Gastroesophageal sphincter (tissue), 4 donors: ENCODE measurements around the gene ZBTB20. TPM values are rescaled to one million over a fixed set of nuclear protein-coding genes. Genes with fewer than 3 reads are reported as not detected.
A peak's percentile ranks its signal among the peaks of the same experiment; 100 is the strongest.

Experiments used
- ATAC-seq: fragments of 150-250 bp; one replicate; pipeline ENCODE4 v1.9.1; 2016; ENCODE audit warnings: mild to moderate bottlenecking, moderate library complexity
- H3K27ac ChIP-seq, 4 donors: fragments of 200-600 bp; sonication (generic) in 3 of 4; 1 replicate in 3 of 4; 2 replicates in 1 of 4; pipeline ENCODE4 v1.5.1; 2016 to 2019
- H3K27me3 ChIP-seq: fragments of 200-600 bp; sonication (generic); one replicate; pipeline ENCODE4 v1.5.1; 2019
- H3K36me3 ChIP-seq, 2 donors: fragments of 200-600 bp; sonication (generic); one replicate each; pipeline ENCODE4 v1.5.1; 2019; ENCODE audit warnings: control low read depth in 1 of 2
- H3K4me1 ChIP-seq, 3 donors: fragments of 200-600 bp; sonication (generic); 1 replicate in 2 of 3; 2 replicates in 1 of 3; pipeline ENCODE4 v1.5.1; 2016 to 2019; ENCODE audit warnings: control low read depth in 2 of 3
- H3K4me3 ChIP-seq, 2 donors: fragments of 200-600 bp; sonication (generic); one replicate each; pipeline ENCODE4 v1.5.1; 2019; ENCODE audit warnings: mild to moderate bottlenecking in 1 of 2, moderate library complexity in 1 of 2
- H3K9me3 ChIP-seq, 3 donors: fragments of 200-600 bp; sonication (generic); one replicate each; pipeline ENCODE4 v1.5.1; 2017 to 2019; ENCODE audit warnings: control low read depth in 2 of 3
- CTCF ChIP-seq, 4 experiments: fragments of 200-600 bp in 2 of 4; fragments of 450-650 bp in 2 of 4; sonication (generic) in 1 of 4; IDR thresholded peaks; one replicate each; pipeline ENCODE4 v1.5.1; 2017 to 2019; ENCODE audit warnings: antibody characterized with exemption in 4 of 4, mild to moderate bottlenecking in 2 of 4, moderate library complexity in 2 of 4
- EP300 ChIP-seq: sonication (generic); formaldehyde crosslinking; IDR thresholded peaks from one replicate; pipeline ENCODE4 v1.6.1; 2017; ENCODE audit warnings: antibody characterized with exemption, mild to moderate bottlenecking
- POLR2A ChIP-seq, 2 donors: fragments of 450-650 bp; IDR thresholded peaks; one replicate each; pipeline ENCODE4 v1.6.1; 2017; ENCODE audit warnings: antibody characterized with exemption in 2 of 2, mild to moderate bottlenecking in 2 of 2, moderate library complexity in 1 of 2
- POLR2AphosphoS5 ChIP-seq: sonication (generic); formaldehyde crosslinking; IDR thresholded peaks from one replicate; pipeline ENCODE4 v1.6.1; 2017; ENCODE audit warnings: antibody characterized with exemption
- WGBS, 2 donors: methylation state at CpG; one replicate each; pipeline ENCODE4 v1.1.5; 2018; ENCODE audit warnings: low coverage in 1 of 2; 5-methylcytosine and 5-hydroxymethylcytosine counted together
- total RNA-seq, 4 donors: library from RNA; depleted of rRNA; stranded (reverse); fragments of >200 nt; gene quantifications; one replicate each; pipeline ENCODE4 v1.1.0, GENCODE V29; 2016

Gene ZBTB20
- total RNA-seq, 4 donors from 2014 or later = 53.1 to 113 (median 98.4) TPM

- Histone ChIP-seq H3K36me3 (no peaks in the 10 kb centered on the region), H3K4me1 (peaks cover 0 to 23% (median 0%) of the 10 kb centered on the region in 3 donors), H3K27ac (no peak overlapping the region), H3K4me3 (no peak overlapping the region), H3K9me3 (no peaks in the 10 kb centered on the region), H3K27me3 (no peaks in the 10 kb centered on the region)
- 78% methylated on average over 1 of the region's 1 CpG; no CpG with 5 or more reads in 1 of the 2 donors for WGBS, 2 donors
- no peak for TF ChIP-seq EP300
- ATAC-seq = no peak
Measured at GRCh38 chr3:114831861-114832260, 315.2 kb downstream of the ZBTB20 start.

GRCh38 chr3:114830652-114831051 is 316.4 kb downstream of the ZBTB20 start:
- WGBS, 2 donors = 88 to 91% methylated on average over 4 of the region's 4 CpGs
- peaks cover 0 to 23% (median 0%) of the 10 kb centered on the region in 3 donors for H3K4me1 ChIP-seq
- ATAC-seq = peak; percentile 46

GRCh38 chr3:114829783-114830182 is 317.3 kb downstream of the ZBTB20 start:
- no peaks in the 10 kb centered on the region for H3K9me3 ChIP-seq
- no peaks in the 10 kb centered on the region for H3K27me3 ChIP-seq
- H3K27ac ChIP-seq = no peak overlapping the region
- no peak overlapping the region for H3K4me3 ChIP-seq
- 94 to 100% methylated on average over 2 of the region's 2 CpGs for WGBS, 2 donors
- H3K4me1 ChIP-seq = peaks cover 0 to 19% (median 0%) of the 10 kb centered on the region in 3 donors
- TF ChIP-seq CTCF (IDR thresholded peaks at IDR 0.05) (no peak), POLR2AphosphoS5 (no peak), EP300 (no peak), POLR2A (IDR thresholded peaks at IDR 0.05) (no peak)
- no peak for ATAC-seq
- H3K36me3 ChIP-seq = no peaks in the 10 kb centered on the region

More at GRCh38 chr3:114830652-114831051, 316.4 kb downstream of the ZBTB20 start:
- Histone ChIP-seq H3K36me3 (no peaks in the 10 kb centered on the region), H3K9me3 (no peaks in the 10 kb centered on the region), H3K27ac (no peak overlapping the region), H3K27me3 (no peaks in the 10 kb centered on the region), H3K4me3 (no peak overlapping the region)
- TF ChIP-seq POLR2AphosphoS5 = no peak
- no peak for TF ChIP-seq POLR2A (IDR thresholded peaks at IDR 0.05)
- TF ChIP-seq EP300 = no peak
- TF ChIP-seq CTCF (IDR thresholded peaks at IDR 0.05) = no peak

GRCh38 chr3:114827495-114827894 is 319.6 kb downstream of the ZBTB20 start:
- Histone ChIP-seq H3K4me3 (no peak overlapping the region), H3K27me3 (no peaks in the 10 kb centered on the region), H3K4me1 (peaks cover 0 to 13% (median 0%) of the 10 kb centered on the region in 3 donors), H3K27ac (no peak overlapping the region), H3K9me3 (no peaks in the 10 kb centered on the region), H3K36me3 (no peaks in the 10 kb centered on the region)
- no peak for ATAC-seq
- TF ChIP-seq CTCF (IDR thresholded peaks at IDR 0.05) (peak; percentile 27 to 68 (median 48)), EP300 (no peak), POLR2AphosphoS5 (no peak), POLR2A (IDR thresholded peaks at IDR 0.05) (no peak)
- 73 to 90% methylated on average over 1 of the region's 1 CpG for WGBS, 2 donors

- no peaks in the 10 kb centered on the region for H3K27me3 ChIP-seq
- H3K27ac ChIP-seq = no peak overlapping the region
- no peak for TF ChIP-seq EP300
- TF ChIP-seq POLR2AphosphoS5 = no peak
- TF ChIP-seq CTCF (IDR thresholded peaks at IDR 0.05) = no peak
- TF ChIP-seq POLR2A (IDR thresholded peaks at IDR 0.05) = no peak
- ATAC-seq = no peak
- 86 to 92% methylated on average over 1 of the region's 1 CpG for WGBS, 2 donors
- no peaks in the 10 kb centered on the region for H3K9me3 ChIP-seq
- no peaks in the 10 kb centered on the region for H3K36me3 ChIP-seq
- no peak overlapping the region for H3K4me3 ChIP-seq
- peaks cover 0 to 8% (median 0%) of the 10 kb centered on the region in 3 donors for H3K4me1 ChIP-seq
Measured at GRCh38 chr3:114824014-114824413, 323.1 kb downstream of the ZBTB20 start.
